ENCODE data around the gene CALCOCO2. TPM values are rescaled to one million over a fixed set of nuclear protein-coding genes. Genes with fewer than 3 reads are reported as not detected.
A peak's percentile ranks its signal among the peaks of the same experiment; 100 is the strongest.

Gene CALCOCO2
- total and polyA plus RNA-seq, 2 of the 13 experiments (the other 11 are each of a cell fraction or from before 2014, with no cell fraction given), result 72.9 to 111 TPM

DNA sequence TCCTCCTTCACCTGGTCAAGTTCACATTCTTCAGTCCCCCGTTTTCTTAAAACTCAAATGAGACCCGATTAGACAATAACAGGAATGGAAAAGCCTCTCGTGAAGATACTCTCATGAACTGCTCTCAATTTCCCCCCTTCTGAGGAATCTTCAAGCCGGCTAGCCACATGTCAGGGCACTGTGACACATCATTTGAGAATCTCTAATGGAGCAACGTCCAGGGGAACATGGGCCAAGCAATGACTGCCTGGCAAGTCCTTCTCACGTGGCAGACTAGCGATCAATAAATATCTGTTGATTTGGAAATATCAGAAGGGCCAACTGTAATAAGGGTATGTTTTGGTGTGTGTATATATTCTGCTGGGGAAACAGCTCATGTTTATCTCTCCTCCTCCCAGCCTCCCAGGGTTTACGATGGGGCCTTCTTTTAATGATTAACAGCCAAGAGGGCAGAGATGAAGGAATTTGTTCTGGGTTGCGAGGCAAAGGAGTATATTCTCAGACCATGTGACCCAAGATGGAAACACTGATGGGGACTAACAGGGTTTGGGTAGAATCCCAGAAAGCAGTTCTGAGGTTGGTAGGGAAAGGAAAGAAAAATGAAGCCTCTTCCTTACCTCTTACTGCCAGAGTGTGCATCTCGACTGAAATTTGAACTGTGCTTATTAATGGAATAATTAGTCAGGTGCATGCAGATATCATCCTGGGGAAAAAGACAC, 35.2 kb upstream of the CALCOCO2 start (continued):
- TF ChIP-seq, protein P1, sequence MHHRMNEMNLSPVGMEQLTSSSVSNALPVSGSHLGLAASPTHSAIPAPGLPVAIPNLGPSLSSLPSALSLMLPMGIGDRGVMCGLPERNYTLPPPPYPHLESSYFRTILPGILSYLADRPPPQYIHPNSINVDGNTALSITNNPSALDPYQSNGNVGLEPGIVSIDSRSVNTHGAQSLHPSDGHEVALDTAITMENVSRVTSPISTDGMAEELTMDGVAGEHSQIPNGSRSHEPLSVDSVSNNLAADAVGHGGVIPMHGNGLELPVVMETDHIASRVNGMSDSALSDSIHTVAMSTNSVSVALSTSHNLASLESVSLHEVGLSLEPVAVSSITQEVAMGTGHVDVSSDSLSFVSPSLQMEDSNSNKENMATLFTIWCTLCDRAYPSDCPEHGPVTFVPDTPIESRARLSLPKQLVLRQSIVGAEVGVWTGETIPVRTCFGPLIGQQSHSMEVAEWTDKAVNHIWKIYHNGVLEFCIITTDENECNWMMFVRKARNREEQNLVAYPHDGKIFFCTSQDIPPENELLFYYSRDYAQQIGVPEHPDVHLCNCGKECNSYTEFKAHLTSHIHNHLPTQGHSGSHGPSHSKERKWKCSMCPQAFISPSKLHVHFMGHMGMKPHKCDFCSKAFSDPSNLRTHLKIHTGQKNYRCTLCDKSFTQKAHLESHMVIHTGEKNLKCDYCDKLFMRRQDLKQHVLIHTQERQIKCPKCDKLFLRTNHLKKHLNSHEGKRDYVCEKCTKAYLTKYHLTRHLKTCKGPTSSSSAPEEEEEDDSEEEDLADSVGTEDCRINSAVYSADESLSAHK (CRISPR knock-in tag; IDR thresholded peaks at IDR 0.05; ENCODE audit: borderline replicate concordance), result no peak
- TF ChIP-seq ZBTB25 (CRISPR knock-in tag; IDR thresholded peaks at IDR 0.05), result peak; percentile 40; the same call in 1 of the 2 replicates
- no peak for TF ChIP-seq SUZ12 (IDR thresholded peaks at IDR 0.05; ENCODE audit: low read depth, low read length)
- no peak for TF ChIP-seq ZFP36L2 (CRISPR knock-in tag; IDR thresholded peaks at IDR 0.05)
- no peak for TF ChIP-seq SIX4 (CRISPR knock-in tag; IDR thresholded peaks at IDR 0.05)
- TF ChIP-seq ZBTB8A (CRISPR knock-in tag; IDR thresholded peaks at IDR 0.05; ENCODE audit: borderline replicate concordance, low read depth), result 0 out of 2 replicates have a peak, but pooled peaks have one; percentile 63
- TF ChIP-seq, protein P2, sequence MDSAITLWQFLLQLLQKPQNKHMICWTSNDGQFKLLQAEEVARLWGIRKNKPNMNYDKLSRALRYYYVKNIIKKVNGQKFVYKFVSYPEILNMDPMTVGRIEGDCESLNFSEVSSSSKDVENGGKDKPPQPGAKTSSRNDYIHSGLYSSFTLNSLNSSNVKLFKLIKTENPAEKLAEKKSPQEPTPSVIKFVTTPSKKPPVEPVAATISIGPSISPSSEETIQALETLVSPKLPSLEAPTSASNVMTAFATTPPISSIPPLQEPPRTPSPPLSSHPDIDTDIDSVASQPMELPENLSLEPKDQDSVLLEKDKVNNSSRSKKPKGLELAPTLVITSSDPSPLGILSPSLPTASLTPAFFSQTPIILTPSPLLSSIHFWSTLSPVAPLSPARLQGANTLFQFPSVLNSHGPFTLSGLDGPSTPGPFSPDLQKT (CRISPR knock-in tag; IDR thresholded peaks at IDR 0.05; ENCODE audit: borderline replicate concordance), result no peak
- TF ChIP-seq NFE2L2 (IDR thresholded peaks at IDR 0.05; ENCODE audit: low read length), result no peak
- no peak for TF ChIP-seq U2AF1 (optimal IDR thresholded peaks at IDR 0.05; ENCODE audit: low read depth, low read length)
- 0 out of 2 replicates have a peak, but pooled peaks have one; percentile 42 for TF ChIP-seq ZNF224 (CRISPR knock-in tag; IDR thresholded peaks at IDR 0.05)
- no peak for TF ChIP-seq ZNF256 (CRISPR knock-in tag; conservative IDR thresholded peaks at IDR 0.05)
- TF ChIP-seq TEAD2 (CRISPR knock-in tag; IDR thresholded peaks at IDR 0.05), result no peak
- TF ChIP-seq JARID2 (CRISPR knock-in tag; IDR thresholded peaks at IDR 0.05; ENCODE audit: insufficient replicate concordance), result no peak
- peak; percentile 52 for TF ChIP-seq SOX13 (IDR thresholded peaks at IDR 0.05)
- peak in 1 of 2 experiments; percentile 59; a peak in 1 of 4 replicates for TF ChIP-seq SOX13 (CRISPR knock-in tag; conservative IDR thresholded peaks at IDR 0.05 in 1 of 2, IDR thresholded peaks at IDR 0.05 in 1 of 2)
- TF ChIP-seq, protein P3, sequence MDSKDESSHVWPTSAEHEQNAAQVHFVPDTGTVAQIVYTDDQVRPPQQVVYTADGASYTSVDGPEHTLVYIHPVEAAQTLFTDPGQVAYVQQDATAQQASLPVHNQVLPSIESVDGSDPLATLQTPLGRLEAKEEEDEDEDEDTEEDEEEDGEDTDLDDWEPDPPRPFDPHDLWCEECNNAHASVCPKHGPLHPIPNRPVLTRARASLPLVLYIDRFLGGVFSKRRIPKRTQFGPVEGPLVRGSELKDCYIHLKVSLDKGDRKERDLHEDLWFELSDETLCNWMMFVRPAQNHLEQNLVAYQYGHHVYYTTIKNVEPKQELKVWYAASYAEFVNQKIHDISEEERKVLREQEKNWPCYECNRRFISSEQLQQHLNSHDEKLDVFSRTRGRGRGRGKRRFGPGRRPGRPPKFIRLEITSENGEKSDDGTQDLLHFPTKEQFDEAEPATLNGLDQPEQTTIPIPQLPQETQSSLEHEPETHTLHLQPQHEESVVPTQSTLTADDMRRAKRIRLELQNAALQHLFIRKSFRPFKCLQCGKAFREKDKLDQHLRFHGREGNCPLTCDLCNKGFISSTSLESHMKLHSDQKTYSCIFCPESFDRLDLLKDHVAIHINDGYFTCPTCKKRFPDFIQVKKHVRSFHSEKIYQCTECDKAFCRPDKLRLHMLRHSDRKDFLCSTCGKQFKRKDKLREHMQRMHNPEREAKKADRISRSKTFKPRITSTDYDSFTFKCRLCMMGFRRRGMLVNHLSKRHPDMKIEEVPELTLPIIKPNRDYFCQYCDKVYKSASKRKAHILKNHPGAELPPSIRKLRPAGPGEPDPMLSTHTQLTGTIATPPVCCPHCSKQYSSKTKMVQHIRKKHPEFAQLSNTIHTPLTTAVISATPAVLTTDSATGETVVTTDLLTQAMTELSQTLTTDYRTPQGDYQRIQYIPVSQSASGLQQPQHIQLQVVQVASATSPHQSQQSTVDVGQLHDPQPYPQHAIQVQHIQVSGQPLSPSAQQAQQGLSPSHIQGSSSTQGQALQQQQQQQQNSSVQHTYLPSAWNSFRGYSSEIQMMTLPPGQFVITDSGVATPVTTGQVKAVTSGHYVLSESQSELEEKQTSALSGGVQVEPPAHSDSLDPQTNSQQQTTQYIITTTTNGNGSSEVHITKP (CRISPR knock-in tag; IDR thresholded peaks at IDR 0.05; ENCODE audit: low read depth), result peak; percentile 79
- TF ChIP-seq EHMT2 (IDR thresholded peaks at IDR 0.05; ENCODE audit: borderline replicate concordance, low read depth, low read length), result peak; percentile 46; the same call in 1 of the 2 replicates
- TF ChIP-seq ZFYVE20 (CRISPR knock-in tag; IDR thresholded peaks at IDR 0.05; ENCODE audit: borderline replicate concordance, low read depth), result no peak
- no peak for TF ChIP-seq CHCHD3 (CRISPR knock-in tag; IDR thresholded peaks at IDR 0.05)
- no peak for TF ChIP-seq RAD21 (CRISPR knock-in tag; IDR thresholded peaks at IDR 0.05)
- peak; percentile 85 for TF ChIP-seq NCOA2 (CRISPR knock-in tag; IDR thresholded peaks at IDR 0.05)
- peak; percentile 70; the same call in 1 of the 2 replicates for TF ChIP-seq ZNF205 (CRISPR knock-in tag; IDR thresholded peaks at IDR 0.05)
